K562 (cell line): ENCODE data around the gene OR8G5. TPM values are rescaled to one million over a fixed set of nuclear protein-coding genes. Genes with fewer than 3 reads are reported as not detected.

ENCODE experiments used
- BHLHE40 ChIP-seq: IDR thresholded peaks from 2 replicates; pipeline ENCODE4 v1.6.1; 2011; ENCODE audit warnings: low read length, improper control_type of control experiment
- CBX5 ChIP-seq: IDR thresholded peaks from 2 replicates; pipeline ENCODE4 v1.6.1; 2014; ENCODE audit warnings: low read depth, borderline replicate concordance
- FOSL1 ChIP-seq: fragments of 200-800 bp; sonication (Bioruptor generic); conservative IDR thresholded peaks from 2 replicates; pipeline ENCODE4 v1.6.1; 2016; ENCODE audit warnings: missing genetic modification characterization, missing compliant biosample characterization
- GABPB1 ChIP-seq: sonication (generic); formaldehyde crosslinking; IDR thresholded peaks from 2 replicates; pipeline ENCODE4 v1.8.0; 2022; ENCODE audit warnings: mild to moderate bottlenecking, missing genetic modification reagents
- LEF1 ChIP-seq: fragments of 450-650 bp; IDR thresholded peaks from 2 replicates; pipeline ENCODE4 v1.6.1; 2016; ENCODE audit warnings: mild to moderate bottlenecking
- NR3C1 ChIP-seq: sonication (generic); formaldehyde crosslinking; IDR thresholded peaks from 2 replicates; pipeline ENCODE4 v1.8.1; 2022; ENCODE audit warnings: missing genetic modification reagents
- PHF8 ChIP-seq: fragments of 200-600 bp; sonication (generic); IDR thresholded peaks from 2 replicates; pipeline ENCODE4 v1.6.1; 2012; ENCODE audit warnings: mixed run types, mild to moderate bottlenecking, inconsistent platforms, low read length, moderate library complexity, borderline replicate concordance
- RBBP5 ChIP-seq: fragments of 200-600 bp; sonication (generic); IDR thresholded peaks from 2 replicates; pipeline ENCODE4 v1.6.1; 2012; ENCODE audit warnings: borderline replicate concordance, mild to moderate bottlenecking, low read length, control low read depth, inconsistent platforms; ENCODE audit not compliant: insufficient read depth, poor library complexity, severe bottlenecking
- TAF15 ChIP-seq: fragments of 200-400 bp; formaldehyde crosslinking; IDR thresholded peaks from 2 replicates; pipeline ENCODE4 v1.6.1; 2017; ENCODE audit warnings: mild to moderate bottlenecking, low read depth, low read length, moderate library complexity
- TEAD1 ChIP-seq, 2 experiments: fragments of 450-650 bp in 1 of 2; sonication (generic) in 1 of 2; formaldehyde crosslinking; IDR thresholded peaks; 2 replicates each; pipeline versions ENCODE4 v1.4.0 to v1.8.0; 2020 to 2022; ENCODE audit warnings: mild to moderate bottlenecking in 2 of 2, missing genetic modification reagents in 1 of 2
- ZNF143 ChIP-seq: sonication (generic); formaldehyde crosslinking; IDR thresholded peaks from 2 replicates; pipeline ENCODE4 v1.9.0; 2022; ENCODE audit warnings: mild to moderate bottlenecking, missing genetic modification reagents
- ZNF3 ChIP-seq: fragments of 250-450 bp; sonication (Bioruptor Pico); IDR thresholded peaks from 2 replicates; pipeline ENCODE4 v1.5.0; 2021; ENCODE audit warnings: mild to moderate bottlenecking, moderate library complexity
- ZNF76 ChIP-seq: fragments of 250-450 bp; sonication (Bioruptor Pico); IDR thresholded peaks from 2 replicates; pipeline ENCODE4 v1.4.0; 2020; ENCODE audit warnings: mild to moderate bottlenecking, moderate library complexity, borderline replicate concordance
- ZSCAN32 ChIP-seq: fragments of 450-650 bp; formaldehyde crosslinking; IDR thresholded peaks from 2 replicates; pipeline ENCODE4 v1.4.0; 2020; ENCODE audit warnings: mild to moderate bottlenecking, moderate library complexity
- polyA plus RNA-seq, 8 experiments: library from polyadenylated mRNA; depleted of rRNA in 4 of 8; stranded (reverse) in 5 of 8; unstranded in 3 of 8; fragments of >200 nt; fragmentation: Nextera tagmentation in 2 of 8; fragmentation: Illumina TruSeq in 1 of 8; extraction: Ambion mirVana in 2 of 8; extraction: Trizol in 1 of 8; gene quantifications; 2 replicates each; pipeline versions ENCODE4 v1.2.1 to v1.2.3, GENCODE V29; 2011 to 2014; ENCODE audit warnings: inconsistent platforms in 1 of 8, missing spikeins in 1 of 8
- total RNA-seq, 7 experiments: library from RNA; depleted of rRNA in 6 of 7; stranded (reverse); fragments of >200 nt in 6 of 7; fragmentation: Illumina TruSeq in 2 of 7; extraction: Trizol in 2 of 7; gene quantifications; 2 replicates each; pipeline versions ENCODE4 v1.2.1 to v1.2.3, GENCODE V29; 2011 to 2021; ENCODE audit warnings: low replicate concordance in 1 of 7
- TF ChIP-seq, protein P1 (sequence below): sonication (generic); formaldehyde crosslinking; IDR thresholded peaks from 2 replicates; pipeline ENCODE4 v1.8.0; 2022; ENCODE audit warnings: mild to moderate bottlenecking, missing genetic modification reagents
- TF ChIP-seq, protein P2 (sequence below), 2 experiments: IDR thresholded peaks; 2 replicates each; pipeline ENCODE4 v1.6.1; 2011; ENCODE audit warnings: borderline replicate concordance in 1 of 2, control low read depth in 1 of 2, low read depth in 1 of 2, low read length in 1 of 2, mild to moderate bottlenecking in 1 of 2, mixed read lengths in 1 of 2, moderate library complexity in 1 of 2; ENCODE audit not compliant: insufficient read depth in 1 of 2, insufficient read length in 1 of 2, poor library complexity in 1 of 2, severe bottlenecking in 1 of 2; ENCODE audit errors: extremely low read depth in 1 of 2
- TF ChIP-seq, protein P3 (sequence below): fragments of 250-450 bp; sonication (Bioruptor Pico); IDR thresholded peaks from 2 replicates; pipeline ENCODE4 v1.5.0; 2022; ENCODE audit warnings: mild to moderate bottlenecking
- TF ChIP-seq, protein P4 (sequence below): fragments of 450-650 bp; IDR thresholded peaks from 2 replicates; pipeline ENCODE4 v1.6.1; 2016; ENCODE audit warnings: low read depth, mild to moderate bottlenecking, moderate library complexity

The OR8G5 gene
- total and polyA plus RNA-seq, 9 of the 15 experiments (the other 6 are each of a cell fraction or from before 2014, with no cell fraction given) = 0.18 to 3.8 (median 1.7) TPM

DNA sequence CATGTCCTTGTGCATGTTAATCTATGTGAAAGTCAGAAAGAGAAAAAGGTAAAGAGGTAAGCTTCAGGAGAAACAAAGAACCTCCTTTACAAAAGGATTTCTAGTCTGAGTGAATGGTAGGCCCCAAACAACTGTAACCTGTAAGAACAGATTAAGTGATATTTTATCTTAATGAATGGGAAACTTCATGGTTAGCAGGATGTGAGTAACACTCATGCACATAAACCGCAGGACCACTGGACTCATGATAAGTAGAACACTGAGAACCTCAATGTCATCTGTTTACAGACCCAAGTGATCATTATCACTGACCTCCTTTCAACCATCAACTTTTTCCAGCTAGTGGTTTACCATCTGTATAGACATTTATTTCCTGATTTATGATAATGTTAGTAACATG is 19.9 kb downstream of the OR8G5 start (continued):
- TF ChIP-seq, protein P1, sequence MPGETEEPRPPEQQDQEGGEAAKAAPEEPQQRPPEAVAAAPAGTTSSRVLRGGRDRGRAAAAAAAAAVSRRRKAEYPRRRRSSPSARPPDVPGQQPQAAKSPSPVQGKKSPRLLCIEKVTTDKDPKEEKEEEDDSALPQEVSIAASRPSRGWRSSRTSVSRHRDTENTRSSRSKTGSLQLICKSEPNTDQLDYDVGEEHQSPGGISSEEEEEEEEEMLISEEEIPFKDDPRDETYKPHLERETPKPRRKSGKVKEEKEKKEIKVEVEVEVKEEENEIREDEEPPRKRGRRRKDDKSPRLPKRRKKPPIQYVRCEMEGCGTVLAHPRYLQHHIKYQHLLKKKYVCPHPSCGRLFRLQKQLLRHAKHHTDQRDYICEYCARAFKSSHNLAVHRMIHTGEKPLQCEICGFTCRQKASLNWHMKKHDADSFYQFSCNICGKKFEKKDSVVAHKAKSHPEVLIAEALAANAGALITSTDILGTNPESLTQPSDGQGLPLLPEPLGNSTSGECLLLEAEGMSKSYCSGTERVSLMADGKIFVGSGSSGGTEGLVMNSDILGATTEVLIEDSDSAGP (CRISPR knock-in tag) = no peak
- TF ChIP-seq, protein P2, sequence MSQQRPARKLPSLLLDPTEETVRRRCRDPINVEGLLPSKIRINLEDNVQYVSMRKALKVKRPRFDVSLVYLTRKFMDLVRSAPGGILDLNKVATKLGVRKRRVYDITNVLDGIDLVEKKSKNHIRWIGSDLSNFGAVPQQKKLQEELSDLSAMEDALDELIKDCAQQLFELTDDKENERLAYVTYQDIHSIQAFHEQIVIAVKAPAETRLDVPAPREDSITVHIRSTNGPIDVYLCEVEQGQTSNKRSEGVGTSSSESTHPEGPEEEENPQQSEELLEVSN (IDR thresholded peaks at IDR 0.05; ENCODE audit: borderline replicate concordance in 1 of 2, extremely low read depth in 1 of 2, insufficient read depth in 1 of 2, insufficient read length in 1 of 2, low read depth in 1 of 2, low read length in 1 of 2, poor library complexity in 1 of 2, severe bottlenecking in 1 of 2) = no peak
- TF ChIP-seq ZNF76 (CRISPR knock-in tag) = no peak
- no peak for TF ChIP-seq PHF8
- TF ChIP-seq LEF1 = peak; percentile 69; the same call in 1 of the 2 replicates
- TF ChIP-seq BHLHE40 = peak; percentile 45; the same call in 1 of the 2 replicates
- no peak for TF ChIP-seq GABPB1 (CRISPR knock-in tag)
- no peak for TF ChIP-seq ZNF143 (CRISPR knock-in tag)
- TF ChIP-seq ZNF3 = no peak
- TF ChIP-seq TAF15 = no peak
- TF ChIP-seq FOSL1 (tag) = peak; percentile 99
- TF ChIP-seq, protein P3, sequence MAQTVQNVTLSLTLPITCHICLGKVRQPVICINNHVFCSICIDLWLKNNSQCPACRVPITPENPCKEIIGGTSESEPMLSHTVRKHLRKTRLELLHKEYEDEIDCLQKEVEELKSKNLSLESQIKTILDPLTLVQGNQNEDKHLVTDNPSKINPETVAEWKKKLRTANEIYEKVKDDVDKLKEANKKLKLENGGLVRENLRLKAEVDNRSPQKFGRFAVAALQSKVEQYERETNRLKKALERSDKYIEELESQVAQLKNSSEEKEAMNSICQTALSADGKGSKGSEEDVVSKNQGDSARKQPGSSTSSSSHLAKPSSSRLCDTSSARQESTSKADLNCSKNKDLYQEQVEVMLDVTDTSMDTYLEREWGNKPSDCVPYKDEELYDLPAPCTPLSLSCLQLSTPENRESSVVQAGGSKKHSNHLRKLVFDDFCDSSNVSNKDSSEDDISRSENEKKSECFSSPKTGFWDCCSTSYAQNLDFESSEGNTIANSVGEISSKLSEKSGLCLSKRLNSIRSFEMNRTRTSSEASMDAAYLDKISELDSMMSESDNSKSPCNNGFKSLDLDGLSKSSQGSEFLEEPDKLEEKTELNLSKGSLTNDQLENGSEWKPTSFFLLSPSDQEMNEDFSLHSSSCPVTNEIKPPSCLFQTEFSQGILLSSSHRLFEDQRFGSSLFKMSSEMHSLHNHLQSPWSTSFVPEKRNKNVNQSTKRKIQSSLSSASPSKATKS (CRISPR knock-in tag) = no peak
- TF ChIP-seq RBBP5 = no peak
- 0 out of 4 replicates have a peak, but pooled peaks of 1 of the 2 experiments have one; percentile 16 for TF ChIP-seq TEAD1 (CRISPR knock-in tag; IDR thresholded peaks at IDR 0.05)
- TF ChIP-seq NR3C1 (CRISPR knock-in tag) = no peak
- TF ChIP-seq ZSCAN32 (CRISPR knock-in tag) = no peak
- TF ChIP-seq, protein P4, sequence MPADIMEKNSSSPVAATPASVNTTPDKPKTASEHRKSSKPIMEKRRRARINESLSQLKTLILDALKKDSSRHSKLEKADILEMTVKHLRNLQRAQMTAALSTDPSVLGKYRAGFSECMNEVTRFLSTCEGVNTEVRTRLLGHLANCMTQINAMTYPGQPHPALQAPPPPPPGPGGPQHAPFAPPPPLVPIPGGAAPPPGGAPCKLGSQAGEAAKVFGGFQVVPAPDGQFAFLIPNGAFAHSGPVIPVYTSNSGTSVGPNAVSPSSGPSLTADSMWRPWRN = peak; percentile 91
- no peak for TF ChIP-seq CBX5
